ENCODE results near the gene BCAS1.

- TF ChIP-seq CTCF (IDR thresholded peaks at IDR 0.05) (no peak), POLR2A (IDR thresholded peaks at IDR 0.05) (no peak)
These were observed 5.9 kb upstream of the BCAS1 start for GRCh38 chr20:54076259-54076658.
